Tibial nerve (tissue), 4 donors: ENCODE results near the gene BAG5. TPM values are rescaled to one million over a fixed set of nuclear protein-coding genes. Genes with fewer than 3 reads are reported as not detected.
"Not testable (repeated sequence)": the region's sequence is repeated elsewhere in the genome, so short reads cannot be mapped to it uniquely, and the experiment has no call there.

ENCODE experiments used
- DNase-seq, 2 donors: peaks; one replicate each; pipeline ENCODE4 v3.0.0-alpha.2; 2019; ENCODE audit warnings: low spot score in 2 of 2
- H3K27ac ChIP-seq, 4 donors: fragments of 200-600 bp; sonication (generic) in 3 of 4; one replicate each; pipeline ENCODE4 v1.5.1; 2017 to 2019; ENCODE audit warnings: mild to moderate bottlenecking in 1 of 4
- H3K27me3 ChIP-seq, 2 donors: fragments of 200-600 bp; sonication (generic) in 1 of 2; one replicate each; pipeline versions ENCODE4 v1.5.1 to v1.6.0; 2017 to 2019
- H3K36me3 ChIP-seq, 3 donors: fragments of 200-600 bp; sonication (generic); one replicate each; pipeline ENCODE4 v1.5.1; 2018 to 2019
- H3K4me1 ChIP-seq, 4 donors: fragments of 200-600 bp; sonication (generic) in 3 of 4; one replicate each; pipeline ENCODE4 v1.5.1; 2017 to 2019
- H3K4me3 ChIP-seq, 4 donors: fragments of 200-600 bp; sonication (generic) in 3 of 4; one replicate each; pipeline ENCODE4 v1.5.1; 2017 to 2019; ENCODE audit warnings: mild to moderate bottlenecking in 1 of 4, moderate library complexity in 1 of 4
- H3K9me3 ChIP-seq, 4 donors: fragments of 200-600 bp; sonication (generic) in 3 of 4; one replicate each; pipeline ENCODE4 v1.5.1; 2017 to 2019
- CTCF ChIP-seq, 5 experiments: fragments of 200-600 bp in 3 of 5; fragments of 450-650 bp in 2 of 5; sonication (generic) in 3 of 5; IDR thresholded peaks; one replicate each; pipeline ENCODE4 v1.5.1; 2016 to 2019; ENCODE audit warnings: antibody characterized with exemption in 5 of 5, mild to moderate bottlenecking in 3 of 5, moderate library complexity in 2 of 5
- EP300 ChIP-seq, 2 donors: sonication (generic); formaldehyde crosslinking; IDR thresholded peaks; one replicate each; pipeline ENCODE4 v1.6.1; 2017; ENCODE audit warnings: antibody characterized with exemption in 2 of 2, mild to moderate bottlenecking in 1 of 2
- POLR2A ChIP-seq, 2 donors: fragments of 450-650 bp; IDR thresholded peaks; one replicate each; pipeline ENCODE4 v1.6.1; 2017; ENCODE audit warnings: antibody characterized with exemption in 2 of 2, mild to moderate bottlenecking in 2 of 2, moderate library complexity in 2 of 2
- WGBS, 2 donors: methylation state at CpG; one replicate each; pipeline ENCODE4 v1.1.5; 2018; 5-methylcytosine and 5-hydroxymethylcytosine counted together
- total RNA-seq, 4 donors: library from RNA; depleted of rRNA; stranded (reverse); fragments of >200 nt; gene quantifications; one replicate each; pipeline ENCODE4 v1.1.0, GENCODE V29; 2016

Gene BAG5
- total RNA-seq, 4 donors from 2014 or later, result 26.1 to 36.5 (median 31.7) TPM

GRCh38 chr14:103528146-103528586 lies 34.3 kb downstream of the BAG5 start:
- peak overlapping the region; percentile 74 to 95 (median 82) for H3K4me3 ChIP-seq
- 16 to 19% methylated on average over 9 to 10 of the region's 10 CpGs for WGBS, 2 donors
- TF ChIP-seq POLR2A (IDR thresholded peaks at IDR 0.05), result no peak
- TF ChIP-seq CTCF (IDR thresholded peaks at IDR 0.05), result no peak
- TF ChIP-seq EP300 (IDR thresholded peaks at IDR 0.05), result no peak

GRCh38 chr14:103527408-103528145 lies 34.9 kb downstream of the BAG5 start:
- 73 to 76% methylated on average over 14 of the region's 14 CpGs for WGBS, 2 donors
- H3K9me3 ChIP-seq, result no peaks in the 10 kb centered on the region
- peaks cover 0 to 71% (median 38%) of the 10 kb centered on the region in 4 donors for H3K4me1 ChIP-seq
- DNase-seq, result no peak
- H3K27ac ChIP-seq, result peak overlapping the region; percentile 92 to 98 (median 94)
- no peaks in the 10 kb centered on the region for H3K27me3 ChIP-seq
- H3K36me3 ChIP-seq, result peaks cover 0 to 23% (median 0%) of the 10 kb centered on the region in 3 donors
- H3K4me3 ChIP-seq, result peak overlapping the region in 1 of 4 donors; percentile 95
- TF ChIP-seq CTCF (IDR thresholded peaks at IDR 0.05) (no peak), POLR2A (IDR thresholded peaks at IDR 0.05) (no peak), EP300 (IDR thresholded peaks at IDR 0.05) (no peak)

More at GRCh38 chr14:103528146-103528586, 34.3 kb downstream of the BAG5 start:
- H3K27me3 ChIP-seq, result no peaks in the 10 kb centered on the region
- no peak for DNase-seq
- H3K27ac ChIP-seq, result peak overlapping the region; percentile 92 to 98 (median 94)
- peaks cover 0 to 29% (median 0%) of the 10 kb centered on the region in 3 donors for H3K36me3 ChIP-seq
- H3K4me1 ChIP-seq, result peaks cover 0 to 68% (median 33%) of the 10 kb centered on the region in 4 donors
- no peaks in the 10 kb centered on the region for H3K9me3 ChIP-seq

GRCh38 chr14:103526914-103527248 lies 35.6 kb downstream of the BAG5 start:
- Histone ChIP-seq H3K36me3 (peaks cover 0 to 16% (median 0%) of the 10 kb centered on the region in 3 donors), H3K27ac (peak overlapping the region in 3 of 4 donors; percentile 5 to 98 (median 94)), H3K4me1 (peaks cover 0 to 72% (median 42%) of the 10 kb centered on the region in 4 donors), H3K9me3 (no peaks in the 10 kb centered on the region), H3K27me3 (no peaks in the 10 kb centered on the region), H3K4me3 (no peak overlapping the region)
- TF ChIP-seq EP300 (IDR thresholded peaks at IDR 0.05) (no peak), POLR2A (IDR thresholded peaks at IDR 0.05) (no peak), CTCF (IDR thresholded peaks at IDR 0.05) (no peak)
- WGBS, 2 donors, result 68 to 100% methylated on average over 1 of the region's 1 CpG
- no peak for DNase-seq

GRCh38 chr14:103526247-103526913 lies 36.1 kb downstream of the BAG5 start:
- 62 to 63% methylated on average over 8 of the region's 8 CpGs for WGBS, 2 donors
- peak overlapping the region in 3 of 4 donors; percentile 5 to 94 (median 43) for H3K27ac ChIP-seq
- peaks cover 0 to 72% (median 45%) of the 10 kb centered on the region in 4 donors for H3K4me1 ChIP-seq

GRCh38 chr14:103525430-103526246 lies 36.8 kb downstream of the BAG5 start:
- 64 to 70% methylated on average over 17 of the region's 17 CpGs for WGBS, 2 donors
- H3K4me3 ChIP-seq, DNase-seq, H3K9me3 ChIP-seq, H3K27me3 ChIP-seq, H3K36me3 ChIP-seq: not testable (repeated sequence)
- peaks cover 0 to 72% (median 51%) of the 10 kb centered on the region in 4 donors for H3K4me1 ChIP-seq
- peak overlapping the region in 2 of 4 donors; percentile 17 to 26 for H3K27ac ChIP-seq

More at GRCh38 chr14:103526247-103526913, 36.1 kb downstream of the BAG5 start:
- no peak for TF ChIP-seq CTCF (IDR thresholded peaks at IDR 0.05)
- TF ChIP-seq POLR2A (IDR thresholded peaks at IDR 0.05), result no peak
- no peak for TF ChIP-seq EP300 (IDR thresholded peaks at IDR 0.05)
- DNase-seq, result no peak
- no peaks in the 10 kb centered on the region for H3K9me3 ChIP-seq
- no peaks in the 10 kb centered on the region for H3K27me3 ChIP-seq
- H3K36me3 ChIP-seq, result peaks cover 0 to 11% (median 0%) of the 10 kb centered on the region in 3 donors
- H3K4me3 ChIP-seq, result no peak overlapping the region
